GM12864 (cell line): ENCODE data around the gene OR5H14.

Source experiments
- DNase-seq: peaks from one replicate; pipeline ENCODE4 v3.0.0-alpha.2; 2011; ENCODE audit warnings: low read depth
- H3K4me3 ChIP-seq: 2 replicates; pipeline ENCODE4 v1.5.1; 2011; ENCODE audit warnings: mild to moderate bottlenecking, low read depth, low read length, control low read depth
- TF ChIP-seq, protein P1 (sequence below): IDR thresholded peaks from 2 replicates; pipeline ENCODE4 v1.5.1; 2011; ENCODE audit warnings: low read depth, mild to moderate bottlenecking, moderate library complexity, low read length, control low read depth, inconsistent platforms; ENCODE audit errors: missing control alignments

Gene OR5H14

DNA sequence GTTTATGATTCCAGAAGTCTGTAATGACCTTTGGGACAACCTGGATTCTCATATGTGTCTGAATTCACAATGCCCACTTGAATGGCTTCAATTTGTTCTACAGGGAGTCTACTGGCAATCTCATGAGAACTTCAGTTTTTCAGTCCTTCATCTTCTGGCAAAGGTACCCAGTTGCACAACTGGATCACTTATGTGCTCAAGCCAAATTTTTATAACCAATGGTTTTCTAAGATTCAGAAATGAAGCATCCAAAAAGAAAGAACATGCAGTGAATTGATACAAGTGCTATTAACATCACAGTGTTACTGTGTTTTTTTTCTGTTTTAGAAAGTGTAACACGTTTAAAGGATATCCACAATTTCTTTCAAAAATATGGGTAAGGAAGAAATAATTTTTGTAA, at the start of gene OR5H14:
Gene OR5H14, plus strand, starts transcription at position 301 of the 400 bp plus-strand sequence. CDS start 1,907 bp downstream, outside the sequence.
- DNase-seq: no peak
- TF ChIP-seq, protein P1, sequence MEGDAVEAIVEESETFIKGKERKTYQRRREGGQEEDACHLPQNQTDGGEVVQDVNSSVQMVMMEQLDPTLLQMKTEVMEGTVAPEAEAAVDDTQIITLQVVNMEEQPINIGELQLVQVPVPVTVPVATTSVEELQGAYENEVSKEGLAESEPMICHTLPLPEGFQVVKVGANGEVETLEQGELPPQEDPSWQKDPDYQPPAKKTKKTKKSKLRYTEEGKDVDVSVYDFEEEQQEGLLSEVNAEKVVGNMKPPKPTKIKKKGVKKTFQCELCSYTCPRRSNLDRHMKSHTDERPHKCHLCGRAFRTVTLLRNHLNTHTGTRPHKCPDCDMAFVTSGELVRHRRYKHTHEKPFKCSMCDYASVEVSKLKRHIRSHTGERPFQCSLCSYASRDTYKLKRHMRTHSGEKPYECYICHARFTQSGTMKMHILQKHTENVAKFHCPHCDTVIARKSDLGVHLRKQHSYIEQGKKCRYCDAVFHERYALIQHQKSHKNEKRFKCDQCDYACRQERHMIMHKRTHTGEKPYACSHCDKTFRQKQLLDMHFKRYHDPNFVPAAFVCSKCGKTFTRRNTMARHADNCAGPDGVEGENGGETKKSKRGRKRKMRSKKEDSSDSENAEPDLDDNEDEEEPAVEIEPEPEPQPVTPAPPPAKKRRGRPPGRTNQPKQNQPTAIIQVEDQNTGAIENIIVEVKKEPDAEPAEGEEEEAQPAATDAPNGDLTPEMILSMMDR: no peak
- no peak within 1 kb of the TSS for H3K4me3 ChIP-seq

DNA sequence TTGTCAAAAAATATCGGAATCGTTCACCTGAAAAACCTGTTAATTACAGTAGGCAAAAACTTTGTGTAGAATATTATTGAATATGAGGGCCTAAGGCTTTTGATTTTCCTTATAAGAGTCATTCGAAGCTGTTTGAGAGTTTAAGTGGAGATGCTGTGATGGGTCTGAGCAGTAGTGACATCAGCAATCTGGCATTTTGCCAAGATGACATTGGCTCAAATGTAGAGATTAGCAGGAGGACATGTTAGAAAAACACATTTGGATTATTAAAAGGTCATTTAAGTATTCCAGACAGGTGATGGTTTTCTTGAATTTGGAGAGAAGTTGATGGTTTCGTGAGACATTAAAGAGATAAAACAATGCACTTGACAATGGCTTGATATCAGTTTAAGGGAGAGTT, 47.4 kb upstream of the OR5H14 start:
- TF ChIP-seq, protein P1: no peak
- DNase-seq: no peak
- H3K4me3 ChIP-seq: no peak overlapping the region

DNA sequence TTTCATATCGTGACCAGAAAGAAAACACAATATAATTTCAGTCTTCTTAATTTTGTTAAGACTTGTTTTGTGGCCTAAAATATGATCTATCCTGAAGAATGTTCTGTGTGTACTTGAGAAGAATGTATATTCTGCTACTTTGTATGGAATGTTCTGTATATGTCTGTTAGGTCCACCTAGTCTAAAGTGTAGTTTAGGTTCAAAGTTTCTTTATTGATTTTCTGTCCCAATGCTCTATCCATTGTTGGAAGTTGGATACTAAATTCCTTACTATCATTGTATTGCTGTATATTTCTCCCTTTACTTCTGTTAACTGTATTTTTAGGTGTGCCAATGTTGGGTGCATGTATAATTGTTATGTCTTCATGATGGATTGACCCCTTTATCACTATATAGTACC, 39.1 kb upstream of the OR5H14 start:
- no peak overlapping the region for H3K4me3 ChIP-seq
- DNase-seq: no peak
- TF ChIP-seq, protein P1: no peak

DNA sequence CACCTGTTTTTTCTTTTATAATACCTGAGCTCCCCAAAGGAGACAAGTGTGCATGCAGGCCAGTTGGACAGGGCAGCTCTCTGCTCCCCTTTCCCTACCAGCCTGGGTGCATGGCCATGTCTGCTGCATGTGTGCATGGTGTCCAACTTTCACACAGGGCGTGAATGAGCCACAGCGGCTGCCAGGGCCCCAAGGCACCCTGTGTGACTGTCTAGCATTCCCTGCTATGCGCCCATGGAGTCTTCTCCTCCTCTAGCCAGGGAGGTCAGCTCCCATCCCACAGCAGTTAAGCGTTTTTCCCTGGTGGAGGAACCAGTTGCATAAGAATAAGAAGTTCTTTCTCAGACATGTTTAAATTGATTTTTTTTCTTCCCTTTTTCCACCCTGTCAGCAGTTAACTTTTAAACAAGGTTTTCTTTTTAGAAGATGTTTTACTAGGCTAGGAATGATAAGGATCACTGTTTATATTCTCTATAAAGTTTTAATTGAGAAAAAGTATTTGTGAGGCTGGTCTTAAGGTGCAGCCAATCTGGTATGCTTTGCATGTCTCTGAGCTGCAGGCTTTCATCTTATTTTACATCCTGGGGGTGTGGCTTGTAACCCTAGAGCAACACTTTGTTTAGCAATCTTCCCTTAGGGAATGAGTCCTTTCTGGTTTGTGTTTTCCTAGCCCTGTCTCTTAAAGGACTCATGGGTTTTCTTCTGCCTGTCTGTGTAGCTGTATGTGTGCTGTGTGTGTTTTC, 37.3 kb upstream of the OR5H14 start:
- TF ChIP-seq, protein P1: no peak
- no peak for DNase-seq

DNA sequence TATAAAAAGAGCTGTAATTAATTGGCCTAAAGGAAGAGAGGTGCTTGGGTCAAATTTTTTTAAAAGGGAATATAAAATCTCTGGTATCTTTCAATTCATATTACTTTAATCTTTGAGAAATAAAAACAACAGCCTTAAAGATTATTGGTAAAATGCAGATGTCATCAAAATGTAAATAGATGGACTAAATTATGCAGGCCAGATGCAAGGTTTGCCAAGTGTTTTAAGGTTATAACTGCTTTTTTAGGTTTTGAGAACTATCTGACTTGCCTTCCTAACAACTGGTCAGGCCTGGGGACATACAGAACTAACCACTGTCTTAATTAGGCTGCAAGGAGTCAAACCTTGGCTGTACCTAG, 36.8 kb upstream of the OR5H14 start:
- no peak for DNase-seq
- no peak overlapping the region for H3K4me3 ChIP-seq
- TF ChIP-seq, protein P1: no peak

More for the DNA sequence above, 37.3 kb upstream of the OR5H14 start:
- no peak overlapping the region for H3K4me3 ChIP-seq

DNA sequence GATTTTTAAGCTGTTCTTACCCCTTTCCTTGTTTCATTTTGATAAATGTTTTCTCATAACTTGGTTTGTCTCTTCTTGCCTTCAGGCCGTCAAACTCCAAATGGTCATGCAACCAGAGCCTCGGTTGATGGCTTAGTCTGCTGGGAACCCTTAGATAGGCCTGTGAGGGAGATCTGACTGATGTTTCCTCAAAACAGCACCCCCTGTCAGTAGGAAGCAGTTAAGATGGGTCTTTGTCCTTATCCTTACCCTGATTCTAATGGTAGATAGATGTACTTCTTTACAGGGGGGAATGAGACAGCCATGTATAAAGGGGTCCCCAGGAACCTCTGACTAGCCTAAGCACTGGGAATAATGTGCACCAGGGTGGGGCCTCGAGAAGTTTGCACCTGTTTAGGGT, 33.0 kb upstream of the OR5H14 start:
- no peak for DNase-seq
- TF ChIP-seq, protein P1: no peak
- no peak overlapping the region for H3K4me3 ChIP-seq

DNA sequence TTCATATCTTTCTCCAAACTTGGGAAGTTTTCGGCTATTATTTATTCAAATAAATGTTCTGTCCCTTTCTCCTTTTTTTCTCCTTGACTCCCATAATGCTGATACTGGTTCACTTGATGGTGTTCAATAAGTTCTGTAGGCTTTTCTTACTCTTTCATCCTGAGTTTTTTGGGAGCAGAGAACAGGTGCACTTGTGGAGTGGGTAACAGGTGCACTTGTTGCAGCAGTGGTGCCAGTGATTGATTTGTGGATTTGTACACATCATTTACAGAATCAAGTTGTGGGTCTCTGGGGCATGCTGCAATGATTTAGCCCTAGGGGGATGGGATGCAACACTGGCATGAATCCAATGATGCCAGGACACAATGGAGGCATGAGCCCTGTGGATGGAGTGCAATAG, 31.6 kb upstream of the OR5H14 start:
- no peak for DNase-seq
- no peak overlapping the region for H3K4me3 ChIP-seq
- TF ChIP-seq, protein P1: no peak
